K562 (cell line): ENCODE results near the gene ENDOU. TPM values are rescaled to one million over a fixed set of nuclear protein-coding genes. Genes with fewer than 3 reads are reported as not detected.

Experiments
- NCOR1 ChIP-seq: fragments of 450-650 bp; IDR thresholded peaks from 2 replicates; pipeline ENCODE4 v1.6.1; 2016; ENCODE audit warnings: mild to moderate bottlenecking, moderate library complexity
- polyA plus RNA-seq, 8 experiments: library from polyadenylated mRNA; depleted of rRNA in 4 of 8; stranded (reverse) in 5 of 8; unstranded in 3 of 8; fragments of >200 nt; fragmentation: Nextera tagmentation in 2 of 8; fragmentation: Illumina TruSeq in 1 of 8; extraction: Ambion mirVana in 2 of 8; extraction: Trizol in 1 of 8; gene quantifications; 2 replicates each; pipeline versions ENCODE4 v1.2.1 to v1.2.3, GENCODE V29; 2011 to 2014; ENCODE audit warnings: inconsistent platforms in 1 of 8, missing spikeins in 1 of 8
- total RNA-seq, 7 experiments: library from RNA; depleted of rRNA in 6 of 7; stranded (reverse); fragments of >200 nt in 6 of 7; fragmentation: Illumina TruSeq in 2 of 7; extraction: Trizol in 2 of 7; gene quantifications; 2 replicates each; pipeline versions ENCODE4 v1.2.1 to v1.2.3, GENCODE V29; 2011 to 2021; ENCODE audit warnings: low replicate concordance in 1 of 7
- TF ChIP-seq, protein P1 (sequence below), 2 experiments: fragments of 450-650 bp in 1 of 2; sonication (generic) in 1 of 2; formaldehyde crosslinking in 1 of 2; IDR thresholded peaks; 2 replicates each; pipeline versions ENCODE4 v1.7.1 to v1.9.0; 2016 to 2022; ENCODE audit warnings: inconsistent platforms in 1 of 2, mild to moderate bottlenecking in 1 of 2, missing genetic modification reagents in 1 of 2

ENDOU gene
- total and polyA plus RNA-seq, 9 of the 15 experiments (the other 6 are each of a cell fraction or from before 2014, with no cell fraction given) = 0.03 TPM; not detected in 8

DNA sequence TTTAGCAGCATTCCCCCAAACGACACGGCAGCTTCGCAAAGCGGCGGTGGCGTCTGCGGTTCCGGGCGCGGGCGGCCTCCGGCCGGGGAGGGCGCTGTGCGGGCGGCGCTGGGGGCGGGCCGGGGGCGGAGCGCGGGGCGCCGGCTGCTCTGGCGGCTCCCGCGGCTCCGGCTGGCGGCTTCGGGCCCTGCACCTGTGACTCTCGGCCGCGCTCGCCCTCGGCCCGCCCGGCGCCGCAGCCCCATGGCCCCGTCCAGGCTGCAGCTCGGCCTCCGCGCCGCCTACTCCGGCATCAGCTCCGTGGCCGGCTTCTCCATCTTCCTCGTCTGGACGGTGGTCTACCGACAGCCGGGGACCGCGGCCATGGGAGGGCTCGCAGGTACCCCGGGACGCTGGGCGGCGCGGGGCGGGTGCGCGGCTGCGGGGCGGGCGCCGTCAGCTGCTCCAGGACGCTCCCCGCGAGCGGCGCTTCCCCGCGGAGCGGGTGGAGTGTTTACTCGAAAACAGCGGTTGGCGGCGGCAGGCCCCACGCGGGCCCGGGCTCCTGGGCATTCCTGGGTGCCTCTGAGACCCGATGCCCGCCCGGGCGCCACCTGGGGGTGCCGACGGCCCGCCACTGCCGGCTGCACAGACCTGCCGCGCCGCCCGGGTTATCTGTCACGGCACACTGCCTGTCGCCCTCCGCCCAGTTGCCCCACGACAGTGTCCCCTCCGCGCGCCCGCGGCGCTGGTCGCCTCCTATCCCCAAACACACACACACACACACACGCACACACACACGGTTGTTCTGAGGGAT, 48.0 kb upstream of the ENDOU start, which contains the start of gene SLC48A1 (continued):
- TF ChIP-seq, protein P1, sequence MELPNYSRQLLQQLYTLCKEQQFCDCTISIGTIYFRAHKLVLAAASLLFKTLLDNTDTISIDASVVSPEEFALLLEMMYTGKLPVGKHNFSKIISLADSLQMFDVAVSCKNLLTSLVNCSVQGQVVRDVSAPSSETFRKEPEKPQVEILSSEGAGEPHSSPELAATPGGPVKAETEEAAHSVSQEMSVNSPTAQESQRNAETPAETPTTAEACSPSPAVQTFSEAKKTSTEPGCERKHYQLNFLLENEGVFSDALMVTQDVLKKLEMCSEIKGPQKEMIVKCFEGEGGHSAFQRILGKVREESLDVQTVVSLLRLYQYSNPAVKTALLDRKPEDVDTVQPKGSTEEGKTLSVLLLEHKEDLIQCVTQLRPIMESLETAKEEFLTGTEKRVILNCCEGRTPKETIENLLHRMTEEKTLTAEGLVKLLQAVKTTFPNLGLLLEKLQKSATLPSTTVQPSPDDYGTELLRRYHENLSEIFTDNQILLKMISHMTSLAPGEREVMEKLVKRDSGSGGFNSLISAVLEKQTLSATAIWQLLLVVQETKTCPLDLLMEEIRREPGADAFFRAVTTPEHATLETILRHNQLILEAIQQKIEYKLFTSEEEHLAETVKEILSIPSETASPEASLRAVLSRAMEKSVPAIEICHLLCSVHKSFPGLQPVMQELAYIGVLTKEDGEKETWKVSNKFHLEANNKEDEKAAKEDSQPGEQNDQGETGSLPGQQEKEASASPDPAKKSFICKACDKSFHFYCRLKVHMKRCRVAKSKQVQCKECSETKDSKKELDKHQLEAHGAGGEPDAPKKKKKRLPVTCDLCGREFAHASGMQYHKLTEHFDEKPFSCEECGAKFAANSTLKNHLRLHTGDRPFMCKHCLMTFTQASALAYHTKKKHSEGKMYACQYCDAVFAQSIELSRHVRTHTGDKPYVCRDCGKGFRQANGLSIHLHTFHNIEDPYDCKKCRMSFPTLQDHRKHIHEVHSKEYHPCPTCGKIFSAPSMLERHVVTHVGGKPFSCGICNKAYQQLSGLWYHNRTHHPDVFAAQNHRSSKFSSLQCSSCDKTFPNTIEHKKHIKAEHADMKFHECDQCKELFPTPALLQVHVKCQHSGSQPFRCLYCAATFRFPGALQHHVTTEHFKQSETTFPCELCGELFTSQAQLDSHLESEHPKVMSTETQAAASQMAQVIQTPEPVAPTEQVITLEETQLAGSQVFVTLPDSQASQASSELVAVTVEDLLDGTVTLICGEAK (IDR thresholded peaks at IDR 0.05) = no peak
- TF ChIP-seq, protein P1 (CRISPR knock-in tag; IDR thresholded peaks at IDR 0.05) = no peak
- 0 out of 2 replicates have a peak, but pooled peaks have one; percentile 25 for TF ChIP-seq NCOR1
